H9 (cell line): ENCODE measurements around the gene WDR44. TPM values are rescaled to one million over a fixed set of nuclear protein-coding genes. Genes with fewer than 3 reads are reported as not detected.
"Not testable (repeated sequence)": the region's sequence is repeated elsewhere in the genome, so short reads cannot be mapped to it uniquely, and the experiment has no call there.

Experiments used
- DNase-seq: peaks from one replicate; pipeline ENCODE4 v3.0.0-alpha.2; 2017
- H2AFZ ChIP-seq: one replicate; pipeline ENCODE4 v1.6.1; 2013; ENCODE audit warnings: mild to moderate bottlenecking, low read length, control low read depth, moderate library complexity
- H2AK5ac ChIP-seq: 2 replicates; pipeline ENCODE4 v1.6.1; 2013; ENCODE audit warnings: low read length, control low read depth, mixed read lengths; ENCODE audit not compliant: insufficient read length
- H2BK120ac ChIP-seq: one replicate; pipeline ENCODE4 v1.6.1; 2013; ENCODE audit warnings: low read depth, mild to moderate bottlenecking, low read length, control low read depth, inconsistent platforms; ENCODE audit not compliant: poor library complexity, severe bottlenecking
- H2BK12ac ChIP-seq: 2 replicates; pipeline ENCODE4 v1.6.1; 2013; ENCODE audit warnings: low read length, control low read depth, mixed read lengths, low read depth; ENCODE audit not compliant: insufficient read length
- H2BK15ac ChIP-seq: 2 replicates; pipeline ENCODE4 v1.6.1; 2013; ENCODE audit warnings: low read depth, low read length, control low read depth
- H2BK20ac ChIP-seq: one replicate; pipeline ENCODE4 v1.6.1; 2013; ENCODE audit warnings: low read depth, mild to moderate bottlenecking, low read length, control low read depth, inconsistent platforms; ENCODE audit not compliant: poor library complexity, severe bottlenecking
- H2BK5ac ChIP-seq: 2 replicates; pipeline ENCODE4 v1.6.1; 2013; ENCODE audit warnings: low read length, control low read depth, mixed read lengths; ENCODE audit not compliant: insufficient read length
- H3K14ac ChIP-seq: 2 replicates; pipeline ENCODE4 v1.6.1; 2013; ENCODE audit warnings: low read length, control low read depth; ENCODE audit not compliant: insufficient read depth
- H3K18ac ChIP-seq: 2 replicates; pipeline ENCODE4 v1.6.1; 2013; ENCODE audit warnings: low read depth, mild to moderate bottlenecking, mixed read lengths, low read length, control low read depth; ENCODE audit not compliant: insufficient read length
- H3K23ac ChIP-seq: 2 replicates; pipeline ENCODE4 v1.6.1; 2013; ENCODE audit warnings: low read length, control low read depth, mixed read lengths, low read depth; ENCODE audit not compliant: insufficient read length
- H3K23me2 ChIP-seq: 2 replicates; pipeline ENCODE4 v1.6.1; 2013; ENCODE audit warnings: low read depth, mild to moderate bottlenecking, mixed read lengths, low read length, control low read depth; ENCODE audit not compliant: insufficient read length, poor library complexity, severe bottlenecking
- H3K27ac ChIP-seq: 2 replicates; pipeline ENCODE4 v1.5.1; 2013; ENCODE audit warnings: low read length, control low read depth, mixed read lengths, low read depth; ENCODE audit not compliant: insufficient read length
- H3K27me3 ChIP-seq: 2 replicates; pipeline ENCODE4 v1.6.1; 2013; ENCODE audit warnings: low read length, control low read depth, inconsistent platforms; ENCODE audit not compliant: insufficient read depth
- H3K4ac ChIP-seq: 2 replicates; pipeline ENCODE4 v1.6.1; 2013; ENCODE audit warnings: low read depth, mild to moderate bottlenecking, control low read depth, inconsistent platforms, low read length, moderate library complexity
- H3K4me1 ChIP-seq: 2 replicates; pipeline ENCODE4 v1.6.1; 2013; ENCODE audit warnings: low read length, control low read depth, inconsistent platforms; ENCODE audit not compliant: insufficient read depth
- H3K4me2 ChIP-seq: 2 replicates; pipeline ENCODE4 v1.6.1; 2013; ENCODE audit warnings: low read length, control low read depth, mixed read lengths; ENCODE audit not compliant: insufficient read length, insufficient read depth
- H3K56ac ChIP-seq: 2 replicates; pipeline ENCODE4 v1.6.1; 2013; ENCODE audit warnings: low read depth, mild to moderate bottlenecking, mixed read lengths, low read length, control low read depth; ENCODE audit not compliant: insufficient read length
- H3K79me1 ChIP-seq: 2 replicates; pipeline ENCODE4 v1.6.1; 2013; ENCODE audit warnings: low read depth, mild to moderate bottlenecking, moderate library complexity, low read length, control low read depth, inconsistent platforms; ENCODE audit not compliant: insufficient read depth, poor library complexity, severe bottlenecking
- H3K79me2 ChIP-seq: 2 replicates; pipeline ENCODE4 v1.6.1; 2013; ENCODE audit warnings: low read length, control low read depth, inconsistent platforms; ENCODE audit not compliant: insufficient read depth
- H3K9ac ChIP-seq: 2 replicates; pipeline ENCODE4 v1.6.1; 2013; ENCODE audit warnings: low read length, control low read depth, mixed read lengths; ENCODE audit not compliant: insufficient read length; ENCODE audit errors: extremely low read depth
- H3K9me3 ChIP-seq: one replicate; pipeline ENCODE4 v1.6.1; 2013; ENCODE audit warnings: low read depth, low read length, inconsistent platforms; ENCODE audit not compliant: control insufficient read depth
- H3T11ph ChIP-seq: one replicate; pipeline ENCODE4 v1.6.1; 2013; ENCODE audit warnings: mild to moderate bottlenecking, low read length, control low read depth, inconsistent platforms
- H4K20me1 ChIP-seq: one replicate; pipeline ENCODE4 v1.6.1; 2013; ENCODE audit not compliant: control insufficient read depth, insufficient read length, insufficient read depth
- H4K5ac ChIP-seq: 2 replicates; pipeline ENCODE4 v1.6.1; 2013; ENCODE audit warnings: low read depth, mild to moderate bottlenecking, mixed read lengths, low read length, control low read depth; ENCODE audit not compliant: insufficient read length
- H4K8ac ChIP-seq: replicated peaks from 2 replicates; pipeline ENCODE4 v1.6.1; 2013; ENCODE audit warnings: low read length, control low read depth, mixed read lengths, low read depth; ENCODE audit not compliant: insufficient read length
- H4K91ac ChIP-seq: 2 replicates; pipeline ENCODE4 v1.6.1; 2013; ENCODE audit warnings: low read depth, mild to moderate bottlenecking, moderate library complexity, mixed read lengths, low read length, control low read depth; ENCODE audit not compliant: insufficient read length
- H3K27ac Mint-ChIP-seq, 3 experiments: 2 replicates in 2 of 3; 3 replicates in 1 of 3; pipeline ENCODE4 v1.8.0; 2020 to 2021; ENCODE audit warnings: mixed read lengths in 3 of 3, mild to moderate bottlenecking in 1 of 3, moderate library complexity in 1 of 3
- H3K27me3 Mint-ChIP-seq: 2 replicates; pipeline ENCODE4 v1.8.0; 2021; ENCODE audit warnings: low read depth, mild to moderate bottlenecking, moderate library complexity, mixed read lengths
- H3K36me3 Mint-ChIP-seq, 3 experiments: 2 replicates in 2 of 3; 3 replicates in 1 of 3; pipeline ENCODE4 v1.8.0; 2020 to 2021; ENCODE audit warnings: low read depth in 3 of 3, mixed read lengths in 3 of 3; ENCODE audit not compliant: insufficient read depth in 1 of 3
- H3K4me1 Mint-ChIP-seq, 2 experiments: 2 replicates each; pipeline ENCODE4 v1.8.0; 2020; ENCODE audit warnings: mixed read lengths in 2 of 2
- H3K4me3 Mint-ChIP-seq, 2 experiments: 2 replicates in 1 of 2; 3 replicates in 1 of 2; pipeline ENCODE4 v1.8.0; 2020 to 2021; ENCODE audit warnings: mild to moderate bottlenecking in 2 of 2, mixed read lengths in 2 of 2, moderate library complexity in 1 of 2
- H3K9me3 Mint-ChIP-seq, 2 experiments: 2 replicates in 1 of 2; 3 replicates in 1 of 2; pipeline ENCODE4 v1.8.0; 2020; ENCODE audit warnings: mild to moderate bottlenecking in 2 of 2, mixed read lengths in 2 of 2, moderate library complexity in 1 of 2
- WGBS: extraction: QIAGEN DNeasy Blood & Tissue Kit; methylation state at CpG from one replicate; pipeline ENCODE4 v1.1.7; 2013; ENCODE audit warnings: missing lambda C conversion rate, low lambda C conversion rate, mixed read lengths; ENCODE audit not compliant: insufficient read length; ENCODE audit errors: extremely low coverage; 5-methylcytosine and 5-hydroxymethylcytosine counted together
- total RNA-seq: library from RNA; stranded (reverse); gene quantifications from 2 replicates; pipeline ENCODE4 v1.2.1, GENCODE V29; 2021

WDR44 gene
- total RNA-seq, 1 experiment from 2014 or later, result 29.6 TPM

- H3K79me1 ChIP-seq, H3K27ac Mint-ChIP-seq, DNase-seq, H2AK5ac ChIP-seq, H4K8ac ChIP-seq, H3K56ac ChIP-seq, H4K5ac ChIP-seq, H3K4me2 ChIP-seq, H2BK20ac ChIP-seq, H3K27ac ChIP-seq, H3K79me2 ChIP-seq, H3T11ph ChIP-seq, H3K23ac ChIP-seq, H2BK120ac ChIP-seq, H3K27me3 ChIP-seq, H3K18ac ChIP-seq, H2BK12ac ChIP-seq, H3K27me3 Mint-ChIP-seq, H3K4ac ChIP-seq, H3K4me3 Mint-ChIP-seq, H2AFZ ChIP-seq, H2BK5ac ChIP-seq, H4K91ac ChIP-seq, H3K14ac ChIP-seq, H3K4me1 ChIP-seq, H3K4me1 Mint-ChIP-seq, H2BK15ac ChIP-seq, H3K23me2 ChIP-seq, H4K20me1 ChIP-seq, H3K9ac ChIP-seq: not testable (repeated sequence)
- no CpG with 5 or more reads among the region's 2 CpGs for WGBS
- H3K9me3 ChIP-seq, result peaks cover 22% of the 10 kb centered on the region
- peaks cover 45 to 65% of the 10 kb centered on the region in 2 experiments for H3K9me3 Mint-ChIP-seq
- H3K36me3 Mint-ChIP-seq, result peaks cover 25 to 33% (median 32%) of the 10 kb centered on the region in 3 experiments
Measured at GRCh38 chrX:118305827-118306226, 40.1 kb upstream of the WDR44 start.
